GM21381 (cell line): ENCODE results near the gene CCNG2.

Experiments
- ATAC-seq: cut with Tn5 transposase; IDR thresholded peaks from one replicate; pipeline ENCODE4 v1.9.1; 2021; ENCODE audit warnings: mild to moderate bottlenecking, moderate library complexity; ENCODE audit not compliant: unreplicated experiment

The CCNG2 gene

GRCh38 chr4:77199701-77200100 is 42.7 kb downstream of the CCNG2 start:
- ATAC-seq = no peak

- ATAC-seq = no peak
These were observed 44.3 kb downstream of the CCNG2 start for GRCh38 chr4:77201343-77201742.

- ATAC-seq = no peak
These were observed 44.9 kb downstream of the CCNG2 start for GRCh38 chr4:77201857-77202256.

GRCh38 chr4:77202491-77202890 is 45.5 kb downstream of the CCNG2 start:
- ATAC-seq = no peak

- ATAC-seq = no peak
These were observed 46.6 kb downstream of the CCNG2 start for GRCh38 chr4:77203380-77204197.

- ATAC-seq = no peak
These were observed 47.6 kb downstream of the CCNG2 start for GRCh38 chr4:77204621-77205020.

- ATAC-seq = no peak
These were observed 52.0 kb downstream of the CCNG2 start for GRCh38 chr4:77209012-77209411.

GRCh38 chr4:77209936-77210335 is 52.9 kb downstream of the CCNG2 start:
- ATAC-seq = no peak

- ATAC-seq = no peak
These were observed 58.1 kb downstream of the CCNG2 start for GRCh38 chr4:77215107-77215506.

- ATAC-seq = no peak
These were observed 60.5 kb downstream of the CCNG2 start for GRCh38 chr4:77217526-77217925.

GRCh38 chr4:77219266-77219665 is 62.3 kb downstream of the CCNG2 start:
- no peak for ATAC-seq
